ENCODE results near the gene GTF2F1. TPM values are rescaled to one million over a fixed set of nuclear protein-coding genes. Genes with fewer than 3 reads are reported as not detected.
"Not testable (repeated sequence)": the region's sequence is repeated elsewhere in the genome, so short reads cannot be mapped to it uniquely, and the experiment has no call there.

GTF2F1 gene
- total RNA-seq, 1 experiment from 2014 or later: 82.3 TPM

- DNase-seq (ENCODE audit: low read depth): no peak
These were observed 8.6 kb downstream of the GTF2F1 start for GRCh38 chr19:6384381-6384780.

- DNase-seq (ENCODE audit: low read depth): no peak
These were observed 9.8 kb downstream of the GTF2F1 start for GRCh38 chr19:6383188-6383587.

- DNase-seq (ENCODE audit: low read depth): no peak
These were observed 11.8 kb downstream of the GTF2F1 start for GRCh38 chr19:6381030-6381750.

- DNase-seq (ENCODE audit: low read depth): no peak
These were observed 13.2 kb downstream of the GTF2F1 start for GRCh38 chr19:6379744-6380143.

GRCh38 chr19:6378486-6378885 lies 14.5 kb downstream of the GTF2F1 start:
- DNase-seq (ENCODE audit: low read depth): no peak

- no peak for DNase-seq (ENCODE audit: low read depth)
These were observed 14.9 kb downstream of the GTF2F1 start for GRCh38 chr19:6378041-6378440.

GRCh38 chr19:6376512-6377190 lies 16.3 kb downstream of the GTF2F1 start:
- DNase-seq (ENCODE audit: low read depth): no peak

DNA sequence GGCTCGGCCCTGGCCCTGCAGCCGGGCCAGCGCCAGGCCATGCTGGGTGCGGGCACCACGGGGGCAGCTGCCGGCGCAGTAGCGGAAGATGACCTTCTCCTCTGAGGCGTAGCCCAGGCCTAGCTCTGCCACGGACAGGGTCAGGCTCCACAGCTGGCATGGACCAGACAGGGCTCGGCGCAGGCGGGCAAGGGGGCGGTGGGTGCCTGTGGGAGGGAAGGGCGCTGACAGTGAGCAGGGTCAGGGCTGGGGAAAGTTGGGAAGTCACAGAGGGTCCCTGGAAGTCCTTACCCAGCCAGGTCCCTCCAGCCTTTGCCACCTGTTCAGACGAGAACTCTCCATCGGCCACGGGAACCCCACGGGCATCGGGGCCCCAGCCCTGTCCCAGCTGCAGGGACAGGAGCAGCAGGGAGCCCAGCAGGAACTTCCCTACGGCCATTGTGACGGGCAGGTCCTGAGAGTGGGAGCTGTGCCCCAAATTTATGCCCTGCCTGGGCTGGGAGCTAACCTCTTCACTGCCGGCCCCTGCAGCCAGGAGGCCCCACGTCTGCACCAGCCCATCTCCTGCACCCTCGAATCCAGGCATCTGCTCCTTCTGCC lies 17.5 kb downstream of the GTF2F1 start, which contains the start of gene PSPN:
Gene PSPN, minus strand, starts transcription at position 523 of the 600 bp plus-strand sequence. Its CDS starts 84 bp downstream, at position 439.
- no peak for DNase-seq (ENCODE audit: low read depth)

GRCh38 chr19:6374711-6375410 lies 18.1 kb downstream of the GTF2F1 start:
- no peak for DNase-seq (ENCODE audit: low read depth)

DNA sequence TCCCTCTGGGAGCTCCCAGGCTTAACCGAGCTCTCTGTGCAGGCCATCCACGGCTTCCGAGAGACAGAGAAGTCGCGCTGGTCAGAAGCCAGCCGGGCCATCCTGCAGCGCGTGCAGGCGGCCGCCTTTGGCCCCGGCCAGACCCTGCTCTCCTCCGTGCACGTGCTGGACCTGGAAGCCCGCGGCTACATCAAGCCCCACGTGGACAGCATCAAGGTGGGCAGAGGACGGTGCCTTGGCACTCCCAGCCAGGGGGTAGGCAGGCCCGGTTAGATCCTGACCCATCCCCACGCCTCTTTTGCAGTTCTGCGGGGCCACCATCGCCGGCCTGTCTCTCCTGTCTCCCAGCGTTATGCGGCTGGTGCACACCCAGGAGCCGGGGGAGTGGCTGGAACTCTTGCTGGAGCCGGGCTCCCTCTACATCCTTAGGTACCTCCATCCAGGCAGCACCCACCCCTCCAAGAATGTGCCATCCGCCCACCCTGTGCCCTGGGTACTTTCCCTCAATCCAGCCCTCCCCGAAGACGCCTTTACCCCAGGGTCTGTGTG lies 18.7 kb downstream of the GTF2F1 start:
- no peak for DNase-seq (ENCODE audit: low read depth)

- no peak for DNase-seq (ENCODE audit: low read depth)
These were observed 19.2 kb downstream of the GTF2F1 start for GRCh38 chr19:6373813-6374108.

- peak; percentile 99 for DNase-seq (ENCODE audit: low read depth)
These were observed 19.7 kb downstream of the GTF2F1 start for GRCh38 chr19:6373096-6373812.

- DNase-seq (ENCODE audit: low read depth): peak; percentile 100
These were observed 20.3 kb downstream of the GTF2F1 start, which contains the start of gene ALKBH7 for GRCh38 chr19:6372594-6373095. TSS of gene ALKBH7 (plus strand) at chr19:6372794. CDS start at chr19:6372821, 27 bp downstream.

- no peak for DNase-seq (ENCODE audit: low read depth)
These were observed 28.6 kb downstream of the GTF2F1 start for GRCh38 chr19:6364353-6364752.

DNA sequence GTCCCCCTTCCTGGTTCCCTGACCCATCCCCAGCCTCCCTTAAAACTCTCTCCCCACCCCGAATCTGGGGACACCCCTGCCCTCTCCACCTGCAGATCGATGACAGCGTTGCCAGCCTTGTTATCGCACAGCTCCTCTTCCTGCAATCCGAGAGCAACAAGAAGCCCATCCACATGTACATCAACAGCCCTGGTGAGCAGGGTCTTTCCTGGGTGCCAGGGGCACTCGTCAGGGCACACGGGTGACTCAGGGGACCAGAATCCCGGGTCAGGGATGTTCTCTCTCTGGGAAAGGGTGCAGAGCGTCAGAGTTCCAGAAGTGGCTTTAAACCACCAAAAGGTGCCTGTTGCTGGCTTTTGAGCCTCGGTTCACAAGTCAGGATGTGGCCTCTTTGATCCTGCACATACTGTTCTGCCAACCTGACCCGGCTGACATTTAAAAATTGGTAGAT lies 30.6 kb downstream of the GTF2F1 start:
- DNase-seq (ENCODE audit: low read depth): no peak

- peak; percentile 34 for DNase-seq (ENCODE audit: low read depth)
These were observed 31.0 kb downstream of the GTF2F1 start for GRCh38 chr19:6362027-6362350.

GRCh38 chr19:6360857-6361216 lies 32.1 kb downstream of the GTF2F1 start:
- not testable (repeated sequence) for DNase-seq (ENCODE audit: low read depth)

DNA sequence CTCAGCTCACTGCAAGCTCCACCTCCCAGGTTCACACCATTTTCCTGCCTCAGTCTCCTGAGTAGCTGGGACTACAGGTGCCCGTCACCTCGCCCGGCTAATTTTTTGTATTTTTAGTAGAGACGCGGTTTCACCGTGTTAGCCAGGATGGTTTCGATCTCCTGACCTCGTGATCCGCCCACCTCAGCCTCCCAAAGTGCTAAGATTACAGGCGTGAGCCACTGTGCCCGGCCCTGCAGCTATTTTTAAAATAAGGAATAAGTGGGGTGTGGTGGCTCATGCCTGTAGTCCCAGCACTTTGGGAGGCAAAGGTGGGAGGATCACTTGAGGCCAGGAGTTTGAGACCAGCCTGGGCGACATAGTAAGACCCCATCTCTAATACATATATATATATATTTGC lies 32.5 kb downstream of the GTF2F1 start:
- not testable (repeated sequence) for DNase-seq (ENCODE audit: low read depth)

GRCh38 chr19:6359568-6360341 lies 33.2 kb downstream of the GTF2F1 start:
- DNase-seq (ENCODE audit: low read depth): no peak

- DNase-seq (ENCODE audit: low read depth): no peak
These were observed 35.0 kb downstream of the GTF2F1 start for GRCh38 chr19:6358003-6358402.

All from Daoy (cell line).